Ascending aorta (tissue), 2 donors: ENCODE measurements around the gene GLMP. TPM values are rescaled to one million over a fixed set of nuclear protein-coding genes. Genes with fewer than 3 reads are reported as not detected.

Experiments
- DNase-seq, 2 donors: peaks; one replicate each; pipeline ENCODE4 v3.0.0-alpha.2; 2019; ENCODE audit warnings: low spot score in 2 of 2
- H3K27ac ChIP-seq, 2 donors: fragments of 200-600 bp; sonication (generic); one replicate each; pipeline ENCODE4 v1.5.1; 2016 to 2017; ENCODE audit warnings: mild to moderate bottlenecking in 1 of 2
- H3K27me3 ChIP-seq: fragments of 200-600 bp; sonication (generic); one replicate; pipeline ENCODE4 v1.5.1; 2017
- H3K36me3 ChIP-seq, 2 donors: fragments of 200-600 bp; sonication (generic); one replicate each; pipeline ENCODE4 v1.5.1; 2016
- H3K4me1 ChIP-seq, 2 donors: fragments of 200-600 bp; sonication (generic); one replicate each; pipeline ENCODE4 v1.5.1; 2016 to 2017; ENCODE audit warnings: mild to moderate bottlenecking in 1 of 2
- H3K4me3 ChIP-seq, 2 donors: fragments of 200-600 bp; sonication (generic); one replicate each; pipeline ENCODE4 v1.5.1; 2016 to 2017; ENCODE audit warnings: mild to moderate bottlenecking in 1 of 2
- H3K9me3 ChIP-seq, 2 donors: fragments of 200-600 bp; sonication (generic); one replicate each; pipeline ENCODE4 v1.5.1; 2016
- intact Hi-C: fragments of 100-400 bp; cut with DNase I; formaldehyde crosslinking; loops from one replicate; pipeline ENCODE4 v1.15.1; 2023
- total RNA-seq: library from RNA; depleted of rRNA; stranded (reverse); fragments of >200 nt; gene quantifications from one replicate; pipeline ENCODE4 v1.1.0, GENCODE V29; 2016
- TF ChIP-seq, protein P1 (sequence below), 3 experiments: fragments of 200-600 bp in 2 of 3; fragments of 450-650 bp in 1 of 3; sonication (generic) in 2 of 3; IDR thresholded peaks; one replicate each; pipeline ENCODE4 v1.5.1; 2016 to 2019; ENCODE audit warnings: antibody characterized with exemption in 3 of 3, mild to moderate bottlenecking in 1 of 3, moderate library complexity in 1 of 3

The GLMP gene
- total RNA-seq, 1 donor from 2014 or later, result 58.0 TPM

DNA sequence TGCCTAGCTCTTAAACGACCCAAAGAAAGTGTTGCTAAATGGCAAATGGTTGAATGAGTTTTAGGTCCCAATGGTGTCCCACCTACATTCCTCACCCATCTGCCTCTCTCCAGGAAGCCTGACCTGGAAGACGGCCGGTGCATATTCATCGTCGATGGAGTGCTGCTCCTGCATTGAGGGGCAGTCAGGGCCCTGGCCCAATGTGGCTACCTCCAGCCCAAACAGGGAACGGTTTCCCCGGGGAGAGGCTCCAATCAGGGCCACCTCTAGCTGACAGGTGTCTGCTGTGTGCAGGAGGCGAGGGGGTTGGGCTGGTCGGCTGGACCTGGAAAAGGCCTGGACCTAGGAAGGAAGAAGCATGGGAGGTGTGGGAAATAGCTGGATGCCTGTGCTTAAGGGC, 1.6 kb downstream of the GLMP start:
- DNase-seq, result no peak
- Histone ChIP-seq H3K4me3 (no peak overlapping the region), H3K27ac (no peak overlapping the region), H3K9me3 (no peaks in the 10 kb centered on the region), H3K36me3 (peaks cover 3 to 4% of the 10 kb centered on the region in 2 donors), H3K27me3 (no peaks in the 10 kb centered on the region), H3K4me1 (peaks cover 7 to 11% of the 10 kb centered on the region in 2 donors)
- TF ChIP-seq, protein P1, sequence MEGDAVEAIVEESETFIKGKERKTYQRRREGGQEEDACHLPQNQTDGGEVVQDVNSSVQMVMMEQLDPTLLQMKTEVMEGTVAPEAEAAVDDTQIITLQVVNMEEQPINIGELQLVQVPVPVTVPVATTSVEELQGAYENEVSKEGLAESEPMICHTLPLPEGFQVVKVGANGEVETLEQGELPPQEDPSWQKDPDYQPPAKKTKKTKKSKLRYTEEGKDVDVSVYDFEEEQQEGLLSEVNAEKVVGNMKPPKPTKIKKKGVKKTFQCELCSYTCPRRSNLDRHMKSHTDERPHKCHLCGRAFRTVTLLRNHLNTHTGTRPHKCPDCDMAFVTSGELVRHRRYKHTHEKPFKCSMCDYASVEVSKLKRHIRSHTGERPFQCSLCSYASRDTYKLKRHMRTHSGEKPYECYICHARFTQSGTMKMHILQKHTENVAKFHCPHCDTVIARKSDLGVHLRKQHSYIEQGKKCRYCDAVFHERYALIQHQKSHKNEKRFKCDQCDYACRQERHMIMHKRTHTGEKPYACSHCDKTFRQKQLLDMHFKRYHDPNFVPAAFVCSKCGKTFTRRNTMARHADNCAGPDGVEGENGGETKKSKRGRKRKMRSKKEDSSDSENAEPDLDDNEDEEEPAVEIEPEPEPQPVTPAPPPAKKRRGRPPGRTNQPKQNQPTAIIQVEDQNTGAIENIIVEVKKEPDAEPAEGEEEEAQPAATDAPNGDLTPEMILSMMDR (IDR thresholded peaks at IDR 0.05), result no peak
- intact Hi-C loops, result no loop called here

DNA sequence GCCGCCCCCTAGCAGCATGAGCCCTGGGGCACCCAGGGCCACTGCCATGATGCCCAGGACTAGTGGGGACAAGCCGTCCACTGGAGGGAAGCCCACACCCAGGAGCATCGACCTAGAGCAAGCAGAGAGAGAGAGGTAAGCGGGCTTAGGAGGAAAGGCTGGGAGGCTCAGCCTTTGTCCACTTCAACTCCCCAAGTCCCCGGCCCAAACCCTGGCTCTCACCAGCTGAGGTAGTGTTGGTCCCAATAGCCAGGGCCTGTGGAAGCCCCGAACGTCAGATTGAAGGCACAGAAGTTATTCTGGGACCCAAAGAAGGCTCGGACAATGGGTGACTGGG, 2.4 kb downstream of the GLMP start:
- peaks cover 4 to 7% of the 10 kb centered on the region in 2 donors for H3K36me3 ChIP-seq
- no peak overlapping the region for H3K4me3 ChIP-seq
- no peak overlapping the region for H3K27ac ChIP-seq
- no peaks in the 10 kb centered on the region for H3K27me3 ChIP-seq
- H3K4me1 ChIP-seq, result peaks cover 7 to 11% of the 10 kb centered on the region in 2 donors
- DNase-seq, result no peak
- H3K9me3 ChIP-seq, result no peaks in the 10 kb centered on the region
- TF ChIP-seq, protein P1 (IDR thresholded peaks at IDR 0.05), result no peak
- intact Hi-C loops, result no loop called here

DNA sequence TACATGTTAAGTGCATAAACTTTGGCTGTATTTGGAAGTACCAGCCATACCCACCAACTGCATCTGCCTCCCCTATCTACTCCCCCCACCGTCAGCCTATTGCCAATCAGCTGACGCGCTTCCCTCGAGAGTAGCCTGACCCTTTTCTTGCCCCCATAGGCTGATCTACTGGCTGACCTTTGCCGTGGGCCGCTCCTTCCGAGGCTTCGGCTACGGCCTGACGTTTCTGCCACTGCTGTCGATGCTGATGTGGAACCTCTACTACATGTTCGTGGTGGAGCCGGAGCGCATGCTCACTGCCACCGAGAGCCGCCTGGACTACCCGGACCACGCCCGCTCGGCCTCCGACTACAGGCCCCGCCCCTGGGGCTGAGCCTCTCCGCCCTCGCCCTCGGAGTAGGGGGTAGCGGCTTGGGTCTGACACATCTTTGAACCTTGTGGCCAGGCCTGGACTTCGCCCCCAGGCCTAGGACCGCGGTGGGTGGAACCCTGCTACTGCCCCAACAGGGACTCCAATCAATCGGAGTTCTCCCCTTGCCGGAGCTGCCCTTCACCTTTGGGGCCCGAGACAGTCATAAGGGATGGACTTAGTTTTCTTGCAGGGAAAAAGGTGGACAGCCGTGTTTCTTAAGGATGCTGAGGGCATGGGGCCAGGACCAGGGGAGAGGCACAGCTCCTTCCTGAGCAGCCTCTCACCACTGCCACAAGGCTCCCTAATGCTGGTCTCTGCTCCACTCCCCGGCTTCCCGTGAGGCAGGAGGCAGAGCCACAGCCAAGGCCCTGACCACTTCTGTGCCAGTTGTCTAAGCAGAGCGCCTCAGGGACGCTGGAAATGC, 4.0 kb downstream of the GLMP start:
- H3K9me3 ChIP-seq, result no peaks in the 10 kb centered on the region
- no peaks in the 10 kb centered on the region for H3K27me3 ChIP-seq
- DNase-seq, result peak; percentile 79 to 94
- peak overlapping the region; percentile 54 to 65 for H3K4me3 ChIP-seq
- intact Hi-C loops, result no loop called here
- peak overlapping the region; percentile 87 to 90 for H3K27ac ChIP-seq
- peaks cover 4 to 7% of the 10 kb centered on the region in 2 donors for H3K36me3 ChIP-seq
- TF ChIP-seq, protein P1 (IDR thresholded peaks at IDR 0.05), result no peak
- peaks cover 7 to 11% of the 10 kb centered on the region in 2 donors for H3K4me1 ChIP-seq

DNA sequence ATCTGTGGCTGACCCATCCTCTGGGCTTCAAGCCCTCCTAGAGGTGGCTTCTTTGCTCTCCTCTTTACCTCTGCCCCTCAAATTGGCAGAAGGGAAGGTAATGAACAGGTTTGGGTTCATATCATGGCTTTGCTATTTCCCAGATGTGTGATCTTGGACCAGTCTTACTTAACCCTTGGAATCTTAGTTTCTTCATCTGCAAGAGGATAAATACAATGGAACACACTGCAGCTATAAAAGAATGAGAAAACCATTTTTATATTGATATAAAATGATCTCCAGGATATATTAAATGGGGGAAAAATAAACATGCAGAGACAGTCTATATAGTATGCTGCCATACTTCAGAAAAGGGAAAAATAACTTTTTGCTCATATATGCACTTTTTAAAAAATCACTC, 5.6 kb downstream of the GLMP start:
- Histone ChIP-seq H3K4me3 (no peak overlapping the region), H3K4me1 (peaks cover 6 to 7% of the 10 kb centered on the region in 2 donors), H3K9me3 (no peaks in the 10 kb centered on the region), H3K27me3 (no peaks in the 10 kb centered on the region), H3K27ac (no peak overlapping the region), H3K36me3 (peaks cover 4 to 7% of the 10 kb centered on the region in 2 donors)
- TF ChIP-seq, protein P1 (IDR thresholded peaks at IDR 0.05), result no peak
- DNase-seq, result no peak
- intact Hi-C loops, result no loop called here

DNA sequence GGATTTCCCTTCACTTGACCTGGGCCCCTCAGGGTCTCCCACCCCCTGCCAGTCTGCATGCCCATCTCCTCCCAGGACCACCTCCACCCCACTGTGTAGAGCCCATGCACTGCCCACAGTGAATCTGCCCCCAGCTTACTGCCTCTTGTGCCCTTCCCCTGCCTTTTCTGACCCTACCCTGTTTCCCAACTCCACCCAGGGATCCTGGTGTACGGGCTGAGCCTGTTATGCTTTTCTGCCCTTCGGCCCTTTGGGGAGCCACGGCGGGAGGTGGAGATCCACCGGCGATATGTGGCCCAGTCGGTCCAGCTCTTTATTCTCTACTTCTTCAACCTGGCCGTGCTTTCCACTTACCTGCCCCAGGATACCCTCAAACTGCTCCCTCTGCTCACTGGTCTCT, 9.4 kb downstream of the GLMP start:
- Histone ChIP-seq H3K9me3 (no peaks in the 10 kb centered on the region), H3K4me3 (no peak overlapping the region), H3K27me3 (no peaks in the 10 kb centered on the region), H3K27ac (no peak overlapping the region), H3K4me1 (peaks cover 0 to 11% of the 10 kb centered on the region in 2 donors), H3K36me3 (peaks cover 4 to 7% of the 10 kb centered on the region in 2 donors)
- DNase-seq, result no peak
- TF ChIP-seq, protein P1 (IDR thresholded peaks at IDR 0.05), result no peak
- intact Hi-C loops, result no loop called here
